Tibial artery (tissue), 4 donors: ENCODE data around the gene MTG2.

Experiments used
- DNase-seq, 2 donors: peaks; one replicate each; pipeline ENCODE4 v3.0.0-alpha.2; 2019
- H3K27ac ChIP-seq, 2 donors: fragments of 200-600 bp; sonication (generic) in 1 of 2; 1 replicate in 1 of 2; 2 replicates in 1 of 2; pipeline ENCODE4 v1.5.1; 2018 to 2019; ENCODE audit warnings: mild to moderate bottlenecking in 1 of 2
- H3K27me3 ChIP-seq, 2 donors: fragments of 200-600 bp; sonication (generic) in 1 of 2; one replicate each; pipeline versions ENCODE4 v1.5.1 to v1.6.0; 2016 to 2019
- H3K36me3 ChIP-seq, 3 donors: fragments of 200-600 bp; sonication (generic) in 2 of 3; one replicate each; pipeline ENCODE4 v1.5.1; 2016 to 2019; ENCODE audit warnings: mild to moderate bottlenecking in 2 of 3
- H3K4me1 ChIP-seq, 4 donors: fragments of 200-600 bp; sonication (generic) in 2 of 4; 1 replicate in 3 of 4; 2 replicates in 1 of 4; pipeline ENCODE4 v1.5.1; 2016 to 2019
- H3K4me3 ChIP-seq, 2 donors: fragments of 200-600 bp; sonication (generic) in 1 of 2; 1 replicate in 1 of 2; 2 replicates in 1 of 2; pipeline ENCODE4 v1.5.1; 2018 to 2019; ENCODE audit warnings: mild to moderate bottlenecking in 2 of 2
- H3K9me3 ChIP-seq, 3 donors: fragments of 200-600 bp; sonication (generic) in 1 of 3; one replicate each; pipeline ENCODE4 v1.5.1; 2016 to 2019
- intact Hi-C: fragments of 100-400 bp; cut with DNase I; formaldehyde crosslinking; loops from one replicate; pipeline ENCODE4 v1.15.0; 2023; ENCODE audit warnings: low total_unique reads
- TF ChIP-seq, protein P1 (sequence below), 2 experiments: fragments of 200-600 bp in 1 of 2; fragments of 450-650 bp in 1 of 2; IDR thresholded peaks; one replicate each; pipeline ENCODE4 v1.5.1; 2017 to 2019; ENCODE audit warnings: antibody characterized with exemption in 2 of 2, mild to moderate bottlenecking in 1 of 2, moderate library complexity in 1 of 2

Gene MTG2

DNA sequence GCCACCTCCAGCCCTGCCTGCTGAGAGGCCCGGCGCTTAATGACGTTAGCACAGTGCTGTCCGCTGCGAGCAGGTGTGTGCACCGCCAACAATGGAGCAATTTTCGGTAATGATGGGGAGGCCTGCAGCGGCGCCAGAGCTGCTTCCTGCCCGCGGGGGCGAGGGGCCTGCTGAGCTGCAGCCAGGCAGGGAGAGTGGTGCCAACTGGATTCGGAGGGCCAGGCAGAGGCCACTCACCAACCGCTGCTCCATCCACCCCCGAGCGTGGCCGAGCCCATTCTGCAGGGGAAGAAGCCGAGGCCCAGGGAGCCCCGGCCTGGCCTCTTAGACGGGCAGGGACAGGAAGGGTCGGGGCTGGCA is 27.6 kb downstream of the MTG2 start:
- Histone ChIP-seq H3K9me3 (no peaks in the 10 kb centered on the region), H3K4me1 (no peaks in the 10 kb centered on the region), H3K36me3 (peaks cover 0 to 10% (median 1%) of the 10 kb centered on the region in 3 donors), H3K27me3 (peaks cover 0 to 64% of the 10 kb centered on the region in 2 donors), H3K4me3 (no peak overlapping the region), H3K27ac (no peak overlapping the region)
- intact Hi-C loops, result no loop called here
- TF ChIP-seq, protein P1, sequence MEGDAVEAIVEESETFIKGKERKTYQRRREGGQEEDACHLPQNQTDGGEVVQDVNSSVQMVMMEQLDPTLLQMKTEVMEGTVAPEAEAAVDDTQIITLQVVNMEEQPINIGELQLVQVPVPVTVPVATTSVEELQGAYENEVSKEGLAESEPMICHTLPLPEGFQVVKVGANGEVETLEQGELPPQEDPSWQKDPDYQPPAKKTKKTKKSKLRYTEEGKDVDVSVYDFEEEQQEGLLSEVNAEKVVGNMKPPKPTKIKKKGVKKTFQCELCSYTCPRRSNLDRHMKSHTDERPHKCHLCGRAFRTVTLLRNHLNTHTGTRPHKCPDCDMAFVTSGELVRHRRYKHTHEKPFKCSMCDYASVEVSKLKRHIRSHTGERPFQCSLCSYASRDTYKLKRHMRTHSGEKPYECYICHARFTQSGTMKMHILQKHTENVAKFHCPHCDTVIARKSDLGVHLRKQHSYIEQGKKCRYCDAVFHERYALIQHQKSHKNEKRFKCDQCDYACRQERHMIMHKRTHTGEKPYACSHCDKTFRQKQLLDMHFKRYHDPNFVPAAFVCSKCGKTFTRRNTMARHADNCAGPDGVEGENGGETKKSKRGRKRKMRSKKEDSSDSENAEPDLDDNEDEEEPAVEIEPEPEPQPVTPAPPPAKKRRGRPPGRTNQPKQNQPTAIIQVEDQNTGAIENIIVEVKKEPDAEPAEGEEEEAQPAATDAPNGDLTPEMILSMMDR (IDR thresholded peaks at IDR 0.05), result no peak
- DNase-seq, result no peak

DNA sequence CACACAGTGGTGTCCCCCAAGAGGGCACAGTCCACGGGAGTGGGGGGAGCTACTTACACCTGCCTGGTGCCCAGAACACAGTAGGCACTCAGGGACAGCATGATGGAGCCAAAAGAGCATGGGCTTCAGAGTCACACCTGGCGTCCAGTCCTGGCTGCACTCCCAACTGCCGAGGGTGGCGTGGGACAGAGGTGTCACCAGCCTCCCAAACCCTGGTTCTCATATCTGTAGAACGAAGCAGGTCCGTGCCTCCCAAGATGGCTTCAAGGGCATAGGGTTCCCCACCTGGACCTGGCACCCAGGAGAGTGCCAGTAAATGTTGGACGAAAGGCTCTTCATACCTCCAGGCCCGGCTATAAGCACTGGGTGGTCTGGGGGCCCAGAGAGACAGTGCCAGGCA is 28.4 kb downstream of the MTG2 start:
- Histone ChIP-seq H3K36me3 (peaks cover 0 to 2% (median 0%) of the 10 kb centered on the region in 3 donors), H3K4me1 (no peaks in the 10 kb centered on the region), H3K27me3 (peaks cover 0 to 72% of the 10 kb centered on the region in 2 donors), H3K27ac (no peak overlapping the region), H3K4me3 (no peak overlapping the region), H3K9me3 (no peaks in the 10 kb centered on the region)
- TF ChIP-seq, protein P1 (IDR thresholded peaks at IDR 0.05), result no peak
- DNase-seq, result no peak
- intact Hi-C loops, result no loop called here

GRCh38 chr20:62211769-62212288 is 29.0 kb downstream of the MTG2 start:
- Histone ChIP-seq H3K9me3 (no peaks in the 10 kb centered on the region), H3K4me3 (no peak overlapping the region), H3K4me1 (no peaks in the 10 kb centered on the region), H3K27me3 (peaks cover 0 to 78% of the 10 kb centered on the region in 2 donors), H3K27ac (no peak overlapping the region), H3K36me3 (no peaks in the 10 kb centered on the region)
- intact Hi-C loops, result no loop called here
- TF ChIP-seq, protein P1 (IDR thresholded peaks at IDR 0.05), result no peak
- DNase-seq, result no peak

- no peak for DNase-seq
- no peaks in the 10 kb centered on the region for H3K9me3 ChIP-seq
- H3K27ac ChIP-seq, result no peak overlapping the region
- H3K27me3 ChIP-seq, result peaks cover 0 to 83% of the 10 kb centered on the region in 2 donors
- intact Hi-C loops, result no loop called here
- TF ChIP-seq, protein P1 (IDR thresholded peaks at IDR 0.05), result no peak
- H3K4me3 ChIP-seq, result no peak overlapping the region
- H3K36me3 ChIP-seq, result no peaks in the 10 kb centered on the region
- H3K4me1 ChIP-seq, result no peaks in the 10 kb centered on the region
Measured at GRCh38 chr20:62212299-62212698, 29.5 kb downstream of the MTG2 start.

DNA sequence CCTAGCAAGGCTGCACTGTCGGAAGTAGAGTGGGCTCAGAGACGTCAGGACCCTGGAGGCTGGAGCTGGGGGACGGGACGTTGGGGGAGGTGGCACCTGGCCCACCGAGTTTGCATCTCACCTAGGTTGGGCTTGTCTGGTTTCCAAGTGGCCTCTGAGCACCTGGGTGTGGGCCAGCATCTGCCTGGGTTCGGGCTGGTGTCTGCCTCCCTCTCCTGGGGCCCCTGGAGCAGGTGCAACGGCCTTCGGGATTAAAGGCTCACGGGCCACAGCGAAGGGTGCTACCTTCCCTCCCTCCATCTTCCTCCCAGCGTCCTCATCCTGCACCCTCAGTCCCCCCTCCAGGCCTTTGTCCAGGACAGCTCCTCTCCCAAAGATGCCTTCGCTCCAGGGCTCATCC is 31.2 kb downstream of the MTG2 start:
- Histone ChIP-seq H3K27ac (no peak overlapping the region), H3K4me3 (no peak overlapping the region), H3K4me1 (peaks cover 0 to 3% (median under 1%) of the 10 kb centered on the region in 4 donors), H3K9me3 (no peaks in the 10 kb centered on the region), H3K36me3 (no peaks in the 10 kb centered on the region), H3K27me3 (peaks cover 0 to 91% of the 10 kb centered on the region in 2 donors)
- intact Hi-C loops, result no loop called here
- no peak for DNase-seq
- TF ChIP-seq, protein P1 (IDR thresholded peaks at IDR 0.05), result no peak
